Measurements from ENCODE around the gene DDX49. TPM values are rescaled to one million over a fixed set of nuclear protein-coding genes. Genes with fewer than 3 reads are reported as not detected.

The DDX49 gene
- total and polyA plus RNA-seq, 4 donors = 13.2 to 36.1 (median 29.2) TPM

DNA sequence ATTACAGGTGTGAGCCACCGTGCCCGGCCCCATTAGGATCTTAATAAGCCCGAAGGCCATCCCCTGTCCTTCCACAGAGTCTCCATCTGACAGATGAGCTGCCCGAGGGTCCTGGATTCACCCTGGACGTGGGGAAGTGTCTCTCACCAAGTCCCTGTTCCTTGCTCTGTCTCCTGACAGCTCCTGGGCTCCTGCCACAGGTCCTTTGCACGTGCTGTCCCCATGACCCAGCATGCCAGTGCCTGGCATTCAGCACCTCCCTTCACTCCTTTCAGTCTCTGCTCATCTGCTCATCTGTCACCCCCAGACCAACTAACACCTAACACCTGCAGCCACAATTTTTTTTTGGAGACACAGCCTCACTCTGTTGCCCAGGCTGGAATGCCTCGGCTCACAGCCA, 38.0 kb upstream of the DDX49 start:
- H3K9ac ChIP-seq (ENCODE audit: low read depth in 1 of 2, low read length in 2 of 2) = no peak overlapping the region
- no peak for DNase-seq (ENCODE audit: low spot score)
- H3K9me3 ChIP-seq (ENCODE audit: control insufficient read depth in 4 of 4, low read length in 3 of 4) = peaks cover 0 to 3% (median 0%) of the 10 kb centered on the region in 4 donors
- H3K27ac ChIP-seq (ENCODE audit: low read depth in 1 of 2, low read length in 2 of 2) = no peak overlapping the region
- TF ChIP-seq FOXA1 (IDR thresholded peaks at IDR 0.05) (no peak), FOXA2 (IDR thresholded peaks at IDR 0.05) (no peak), HNF4G (IDR thresholded peaks at IDR 0.05) (no peak), JUND (IDR thresholded peaks at IDR 0.05) (no peak), YY1 (IDR thresholded peaks at IDR 0.05) (no peak), RXRA (IDR thresholded peaks at IDR 0.05) (no peak), RAD21 (IDR thresholded peaks at IDR 0.05) (no peak), SP1 (IDR thresholded peaks at IDR 0.05) (no peak)
- TF ChIP-seq, protein P1, sequence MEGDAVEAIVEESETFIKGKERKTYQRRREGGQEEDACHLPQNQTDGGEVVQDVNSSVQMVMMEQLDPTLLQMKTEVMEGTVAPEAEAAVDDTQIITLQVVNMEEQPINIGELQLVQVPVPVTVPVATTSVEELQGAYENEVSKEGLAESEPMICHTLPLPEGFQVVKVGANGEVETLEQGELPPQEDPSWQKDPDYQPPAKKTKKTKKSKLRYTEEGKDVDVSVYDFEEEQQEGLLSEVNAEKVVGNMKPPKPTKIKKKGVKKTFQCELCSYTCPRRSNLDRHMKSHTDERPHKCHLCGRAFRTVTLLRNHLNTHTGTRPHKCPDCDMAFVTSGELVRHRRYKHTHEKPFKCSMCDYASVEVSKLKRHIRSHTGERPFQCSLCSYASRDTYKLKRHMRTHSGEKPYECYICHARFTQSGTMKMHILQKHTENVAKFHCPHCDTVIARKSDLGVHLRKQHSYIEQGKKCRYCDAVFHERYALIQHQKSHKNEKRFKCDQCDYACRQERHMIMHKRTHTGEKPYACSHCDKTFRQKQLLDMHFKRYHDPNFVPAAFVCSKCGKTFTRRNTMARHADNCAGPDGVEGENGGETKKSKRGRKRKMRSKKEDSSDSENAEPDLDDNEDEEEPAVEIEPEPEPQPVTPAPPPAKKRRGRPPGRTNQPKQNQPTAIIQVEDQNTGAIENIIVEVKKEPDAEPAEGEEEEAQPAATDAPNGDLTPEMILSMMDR (IDR thresholded peaks at IDR 0.05; ENCODE audit: low read depth, low read length, missing input control) = no peak
- TF ChIP-seq, protein P2, sequence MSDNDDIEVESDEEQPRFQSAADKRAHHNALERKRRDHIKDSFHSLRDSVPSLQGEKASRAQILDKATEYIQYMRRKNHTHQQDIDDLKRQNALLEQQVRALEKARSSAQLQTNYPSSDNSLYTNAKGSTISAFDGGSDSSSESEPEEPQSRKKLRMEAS (IDR thresholded peaks at IDR 0.05) = no peak
- TF ChIP-seq, protein P3, sequence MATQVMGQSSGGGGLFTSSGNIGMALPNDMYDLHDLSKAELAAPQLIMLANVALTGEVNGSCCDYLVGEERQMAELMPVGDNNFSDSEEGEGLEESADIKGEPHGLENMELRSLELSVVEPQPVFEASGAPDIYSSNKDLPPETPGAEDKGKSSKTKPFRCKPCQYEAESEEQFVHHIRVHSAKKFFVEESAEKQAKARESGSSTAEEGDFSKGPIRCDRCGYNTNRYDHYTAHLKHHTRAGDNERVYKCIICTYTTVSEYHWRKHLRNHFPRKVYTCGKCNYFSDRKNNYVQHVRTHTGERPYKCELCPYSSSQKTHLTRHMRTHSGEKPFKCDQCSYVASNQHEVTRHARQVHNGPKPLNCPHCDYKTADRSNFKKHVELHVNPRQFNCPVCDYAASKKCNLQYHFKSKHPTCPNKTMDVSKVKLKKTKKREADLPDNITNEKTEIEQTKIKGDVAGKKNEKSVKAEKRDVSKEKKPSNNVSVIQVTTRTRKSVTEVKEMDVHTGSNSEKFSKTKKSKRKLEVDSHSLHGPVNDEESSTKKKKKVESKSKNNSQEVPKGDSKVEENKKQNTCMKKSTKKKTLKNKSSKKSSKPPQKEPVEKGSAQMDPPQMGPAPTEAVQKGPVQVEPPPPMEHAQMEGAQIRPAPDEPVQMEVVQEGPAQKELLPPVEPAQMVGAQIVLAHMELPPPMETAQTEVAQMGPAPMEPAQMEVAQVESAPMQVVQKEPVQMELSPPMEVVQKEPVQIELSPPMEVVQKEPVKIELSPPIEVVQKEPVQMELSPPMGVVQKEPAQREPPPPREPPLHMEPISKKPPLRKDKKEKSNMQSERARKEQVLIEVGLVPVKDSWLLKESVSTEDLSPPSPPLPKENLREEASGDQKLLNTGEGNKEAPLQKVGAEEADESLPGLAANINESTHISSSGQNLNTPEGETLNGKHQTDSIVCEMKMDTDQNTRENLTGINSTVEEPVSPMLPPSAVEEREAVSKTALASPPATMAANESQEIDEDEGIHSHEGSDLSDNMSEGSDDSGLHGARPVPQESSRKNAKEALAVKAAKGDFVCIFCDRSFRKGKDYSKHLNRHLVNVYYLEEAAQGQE (IDR thresholded peaks at IDR 0.05) = no peak
- no peaks in the 10 kb centered on the region for H3K27me3 ChIP-seq (ENCODE audit: control insufficient read depth in 4 of 4, insufficient read depth in 4 of 4, low read length in 3 of 4)
- no peak overlapping the region for H3K4me3 ChIP-seq (ENCODE audit: low read depth in 1 of 3, low read length in 3 of 3)
- H3K4me1 ChIP-seq (ENCODE audit: control insufficient read depth in 4 of 4, insufficient read depth in 4 of 4, low read length in 3 of 4) = no peaks in the 10 kb centered on the region
- 93% methylated on average over 7 of the region's 7 CpGs for WGBS
- H3K36me3 ChIP-seq (ENCODE audit: control insufficient read depth in 4 of 4, insufficient read depth in 3 of 4, low read depth in 1 of 4, low read length in 3 of 4) = no peaks in the 10 kb centered on the region

DNA sequence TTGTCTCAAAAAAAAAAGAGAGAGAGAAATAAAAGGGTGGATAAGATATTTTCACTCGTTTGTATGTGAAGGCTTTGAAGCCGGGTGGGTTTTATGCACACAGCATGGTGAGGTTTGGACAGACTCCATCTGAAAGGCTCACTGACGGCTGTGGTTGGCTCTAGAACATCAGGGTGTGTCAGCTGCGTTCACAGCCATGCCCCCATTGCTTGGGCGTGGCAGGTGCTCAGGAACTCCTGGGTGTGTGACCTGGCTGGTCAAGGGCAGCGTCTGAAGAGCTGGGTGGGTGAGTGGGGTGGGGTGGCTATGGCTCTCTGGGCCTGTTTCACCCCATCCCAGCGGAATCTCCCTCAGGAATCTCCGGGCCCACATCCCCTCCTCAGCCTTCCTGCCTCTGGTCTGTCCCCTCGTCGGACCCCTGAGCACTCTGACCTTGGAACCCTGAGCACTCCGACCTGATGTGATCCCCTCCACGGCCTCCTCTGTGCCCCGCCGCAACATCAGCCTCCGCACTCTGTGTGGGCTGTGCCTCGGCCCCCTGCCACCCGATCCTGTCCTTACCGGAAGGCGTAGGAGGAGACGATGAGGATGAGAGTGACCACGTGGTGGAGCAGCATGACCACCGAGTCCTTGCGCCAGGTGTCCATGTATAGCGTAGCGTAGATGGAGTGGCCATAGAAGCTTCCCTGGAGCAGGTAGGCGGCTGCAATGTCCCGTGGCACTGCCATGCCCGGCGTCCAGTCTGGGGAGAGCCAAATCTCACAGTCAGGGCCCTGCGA, 35.8 kb upstream of the DDX49 start:
- 83% methylated on average over 30 of the region's 30 CpGs for WGBS
- H3K36me3 ChIP-seq (ENCODE audit: control insufficient read depth in 4 of 4, insufficient read depth in 3 of 4, low read depth in 1 of 4, low read length in 3 of 4) = no peaks in the 10 kb centered on the region
- no peak overlapping the region for H3K4me3 ChIP-seq (ENCODE audit: low read depth in 1 of 3, low read length in 3 of 3)
- H3K4me1 ChIP-seq (ENCODE audit: control insufficient read depth in 4 of 4, insufficient read depth in 4 of 4, low read length in 3 of 4) = no peaks in the 10 kb centered on the region
- TF ChIP-seq FOXA1 (IDR thresholded peaks at IDR 0.05) = no peak
- TF ChIP-seq YY1 (IDR thresholded peaks at IDR 0.05) = no peak
- no peak for TF ChIP-seq HNF4G (IDR thresholded peaks at IDR 0.05)
- no peaks in the 10 kb centered on the region for H3K27me3 ChIP-seq (ENCODE audit: control insufficient read depth in 4 of 4, insufficient read depth in 4 of 4, low read length in 3 of 4)
- H3K9ac ChIP-seq (ENCODE audit: low read depth in 1 of 2, low read length in 2 of 2) = no peak overlapping the region
- no peaks in the 10 kb centered on the region for H3K9me3 ChIP-seq (ENCODE audit: control insufficient read depth in 4 of 4, low read length in 3 of 4)
- no peak overlapping the region for H3K27ac ChIP-seq (ENCODE audit: low read depth in 1 of 2, low read length in 2 of 2)
- DNase-seq (ENCODE audit: low spot score) = no peak

DNA sequence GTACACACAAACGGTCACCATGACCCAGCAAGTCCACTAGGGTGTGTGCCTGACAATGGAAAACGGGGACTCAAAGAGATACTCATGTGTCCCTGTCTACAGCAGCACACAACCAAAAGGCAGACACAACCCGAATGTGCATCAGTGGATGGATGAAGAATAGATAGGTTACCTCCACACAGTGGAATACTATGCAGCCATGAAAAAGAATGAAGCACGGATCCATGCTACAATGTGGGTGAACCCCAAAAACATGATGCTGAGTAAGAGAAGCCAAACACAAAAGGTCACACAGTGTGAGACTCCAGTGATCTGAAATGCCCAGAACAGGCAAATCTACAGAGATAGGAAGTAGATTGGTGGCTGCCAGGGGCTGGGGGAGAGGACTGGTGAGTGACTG, 32.5 kb upstream of the DDX49 start:
- Histone ChIP-seq H3K4me1 (ENCODE audit: control insufficient read depth in 4 of 4, insufficient read depth in 4 of 4, low read length in 3 of 4) (no peaks in the 10 kb centered on the region), H3K27ac (ENCODE audit: low read depth in 1 of 2, low read length in 2 of 2) (no peak overlapping the region), H3K9ac (ENCODE audit: low read depth in 1 of 2, low read length in 2 of 2) (no peak overlapping the region), H3K4me3 (ENCODE audit: low read depth in 1 of 3, low read length in 3 of 3) (no peak overlapping the region), H3K27me3 (ENCODE audit: control insufficient read depth in 4 of 4, insufficient read depth in 4 of 4, low read length in 3 of 4) (no peaks in the 10 kb centered on the region), H3K36me3 (ENCODE audit: control insufficient read depth in 4 of 4, insufficient read depth in 3 of 4, low read depth in 1 of 4, low read length in 3 of 4) (no peaks in the 10 kb centered on the region), H3K9me3 (ENCODE audit: control insufficient read depth in 4 of 4, low read length in 3 of 4) (no peaks in the 10 kb centered on the region)
- no peak for DNase-seq (ENCODE audit: low spot score)
- 77% methylated on average over 4 of the region's 4 CpGs for WGBS
- TF ChIP-seq, protein P2 (IDR thresholded peaks at IDR 0.05) = no peak
- no peak for TF ChIP-seq HNF4G (IDR thresholded peaks at IDR 0.05)
- TF ChIP-seq EGR1 (IDR thresholded peaks at IDR 0.05; ENCODE audit: low read depth in 2 of 2) = no peak
- no peak for TF ChIP-seq JUND (IDR thresholded peaks at IDR 0.05)
- TF ChIP-seq YY1 (IDR thresholded peaks at IDR 0.05) = no peak
- TF ChIP-seq, protein P4, sequence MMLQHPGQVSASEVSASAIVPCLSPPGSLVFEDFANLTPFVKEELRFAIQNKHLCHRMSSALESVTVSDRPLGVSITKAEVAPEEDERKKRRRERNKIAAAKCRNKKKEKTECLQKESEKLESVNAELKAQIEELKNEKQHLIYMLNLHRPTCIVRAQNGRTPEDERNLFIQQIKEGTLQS (IDR thresholded peaks at IDR 0.05) = no peak
- TF ChIP-seq HNF4A (conservative IDR thresholded peaks at IDR 0.05) = no peak
- TF ChIP-seq, protein P5, sequence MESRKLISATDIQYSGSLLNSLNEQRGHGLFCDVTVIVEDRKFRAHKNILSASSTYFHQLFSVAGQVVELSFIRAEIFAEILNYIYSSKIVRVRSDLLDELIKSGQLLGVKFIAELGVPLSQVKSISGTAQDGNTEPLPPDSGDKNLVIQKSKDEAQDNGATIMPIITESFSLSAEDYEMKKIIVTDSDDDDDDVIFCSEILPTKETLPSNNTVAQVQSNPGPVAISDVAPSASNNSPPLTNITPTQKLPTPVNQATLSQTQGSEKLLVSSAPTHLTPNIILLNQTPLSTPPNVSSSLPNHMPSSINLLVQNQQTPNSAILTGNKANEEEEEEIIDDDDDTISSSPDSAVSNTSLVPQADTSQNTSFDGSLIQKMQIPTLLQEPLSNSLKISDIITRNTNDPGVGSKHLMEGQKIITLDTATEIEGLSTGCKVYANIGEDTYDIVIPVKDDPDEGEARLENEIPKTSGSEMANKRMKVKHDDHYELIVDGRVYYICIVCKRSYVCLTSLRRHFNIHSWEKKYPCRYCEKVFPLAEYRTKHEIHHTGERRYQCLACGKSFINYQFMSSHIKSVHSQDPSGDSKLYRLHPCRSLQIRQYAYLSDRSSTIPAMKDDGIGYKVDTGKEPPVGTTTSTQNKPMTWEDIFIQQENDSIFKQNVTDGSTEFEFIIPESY (IDR thresholded peaks at IDR 0.05) = no peak
- no peak for TF ChIP-seq SP1 (IDR thresholded peaks at IDR 0.05)
